Omental fat pad (tissue), 4 donors: ENCODE results near the gene EXOSC7. TPM values are rescaled to one million over a fixed set of nuclear protein-coding genes. Genes with fewer than 3 reads are reported as not detected.
A peak's percentile ranks its signal among the peaks of the same experiment; 100 is the strongest.

ENCODE experiments used
- ATAC-seq: fragments of 150-250 bp; one replicate; pipeline ENCODE4 v1.9.1; 2016; ENCODE audit warnings: mild to moderate bottlenecking, moderate library complexity; ENCODE audit not compliant: low FRiP score
- DNase-seq: peaks from one replicate; pipeline ENCODE4 v3.0.0-alpha.2; 2019; ENCODE audit warnings: low spot score
- CTCF ChIP-seq, 3 donors: fragments of 450-650 bp; IDR thresholded peaks; one replicate each; pipeline ENCODE4 v1.5.1; 2016 to 2017; ENCODE audit warnings: antibody characterized with exemption in 3 of 3, mild to moderate bottlenecking in 3 of 3, moderate library complexity in 2 of 3
- total RNA-seq, 4 donors: library from RNA; depleted of rRNA; stranded (reverse); fragments of >200 nt; gene quantifications; one replicate each; pipeline ENCODE4 v1.1.0, GENCODE V29; 2016

Gene EXOSC7
- total RNA-seq, 4 donors from 2014 or later, result 31.7 to 47.7 (median 39.0) TPM

- DNase-seq (no peak), ATAC-seq (no peak)
These were observed 53.2 kb downstream of the EXOSC7 start for GRCh38 chr3:45029216-45029615.

DNA sequence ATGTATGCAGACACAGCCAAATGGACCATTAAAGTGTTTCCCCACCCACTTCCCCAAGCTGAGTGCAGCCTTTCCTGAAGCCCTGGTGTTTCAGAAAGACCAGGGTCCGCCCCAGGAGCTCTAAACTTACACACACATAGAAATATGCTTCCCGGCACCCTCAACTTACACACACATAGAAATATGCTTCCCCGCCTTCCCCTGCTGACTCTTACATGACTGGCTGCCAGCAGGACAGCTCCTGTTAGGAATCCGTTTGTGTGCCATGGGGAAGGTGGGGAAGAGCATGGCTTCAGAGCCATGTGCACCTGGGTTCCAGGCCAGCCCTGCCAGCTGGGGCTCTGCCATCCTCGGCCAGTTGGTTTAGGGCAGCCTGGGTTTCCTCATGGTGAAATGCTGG, 53.6 kb downstream of the EXOSC7 start:
- ATAC-seq, result peak; percentile 16
- no peak for DNase-seq
- no peak for TF ChIP-seq CTCF (IDR thresholded peaks at IDR 0.05)

More at GRCh38 chr3:45029216-45029615, 53.2 kb downstream of the EXOSC7 start:
- TF ChIP-seq CTCF (IDR thresholded peaks at IDR 0.05), result no peak

GRCh38 chr3:45031531-45031930, 55.5 kb downstream of the EXOSC7 start:
- no peak for TF ChIP-seq CTCF (IDR thresholded peaks at IDR 0.05)
- DNase-seq, result no peak
- ATAC-seq, result no peak

DNA sequence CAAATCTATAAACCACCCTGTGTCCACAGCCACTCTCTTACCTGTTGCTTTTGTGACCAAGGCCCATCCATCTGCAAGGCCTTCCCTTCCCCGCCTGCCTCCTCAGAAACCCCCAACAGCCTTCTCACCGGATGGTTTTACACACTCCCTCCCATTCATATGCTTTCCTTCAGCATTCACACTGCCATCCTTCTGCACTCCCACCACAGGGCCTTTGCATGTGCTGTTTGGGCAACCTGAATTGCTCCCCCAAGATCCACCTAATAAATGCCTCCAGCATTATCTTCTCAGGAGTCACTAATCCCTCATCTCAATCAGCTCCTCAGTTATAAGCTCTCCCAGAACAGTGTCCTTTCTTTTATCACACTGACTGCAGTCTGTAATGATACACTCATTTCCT, 56.1 kb downstream of the EXOSC7 start:
- DNase-seq (no peak), ATAC-seq (no peak)
- no peak for TF ChIP-seq CTCF (IDR thresholded peaks at IDR 0.05)

DNA sequence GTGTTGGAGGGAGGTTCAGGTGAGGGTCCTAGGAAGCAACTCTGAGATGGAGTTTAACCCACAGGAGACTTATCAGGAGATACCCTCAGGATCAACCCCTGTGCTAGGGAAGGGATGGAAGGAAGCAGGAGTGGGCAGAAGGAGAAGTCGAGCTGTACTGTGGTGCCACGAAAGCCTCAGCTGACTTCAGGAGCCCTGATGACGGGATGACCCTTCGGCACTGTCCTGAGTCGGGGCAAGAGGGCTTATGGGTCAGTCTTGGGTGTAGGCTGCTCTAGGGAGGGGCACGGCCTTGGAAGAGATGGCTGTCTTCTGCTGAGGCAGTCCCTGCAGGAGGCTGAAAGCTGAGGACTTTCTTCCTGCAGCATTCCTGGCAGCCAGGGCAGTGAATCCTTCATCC, 57.7 kb downstream of the EXOSC7 start:
- no peak for TF ChIP-seq CTCF (IDR thresholded peaks at IDR 0.05)
- ATAC-seq (no peak), DNase-seq (no peak)

GRCh38 chr3:45034612-45035252, 58.7 kb downstream of the EXOSC7 start:
- ATAC-seq, result no peak
- DNase-seq, result no peak
- no peak for TF ChIP-seq CTCF (IDR thresholded peaks at IDR 0.05)
